Measurements from ENCODE around the gene FBN2. TPM values are rescaled to one million over a fixed set of nuclear protein-coding genes. Genes with fewer than 3 reads are reported as not detected.
A peak's percentile ranks its signal among the peaks of the same experiment; 100 is the strongest.

The FBN2 gene
- total RNA-seq, 2 donors from 2014 or later = not detected

- Mint-ChIP-seq H3K4me1 (ENCODE audit: low read depth in 2 of 2) (no peaks in the 10 kb centered on the region), H3K9me3 (no peaks in the 10 kb centered on the region), H3K27ac (no peak overlapping the region), H3K27me3 (peaks cover 9 to 29% of the 10 kb centered on the region in 2 donors), H3K36me3 (no peaks in the 10 kb centered on the region), H3K4me3 (no peak overlapping the region)
- no peak for DNase-seq (ENCODE audit: low spot score)
- ATAC-seq = no peak
Observed at GRCh38 chr5:128237000-128237399, 301.0 kb downstream of the FBN2 start.

GRCh38 chr5:128236334-128236733 is 301.7 kb downstream of the FBN2 start:
- Mint-ChIP-seq H3K9me3 (peaks cover 5% of the 10 kb centered on the region), H3K27ac (no peak overlapping the region), H3K4me3 (no peak overlapping the region), H3K36me3 (no peaks in the 10 kb centered on the region), H3K4me1 (ENCODE audit: low read depth in 2 of 2) (no peaks in the 10 kb centered on the region), H3K27me3 (peaks cover 9 to 34% of the 10 kb centered on the region in 2 donors)
- no peak for DNase-seq (ENCODE audit: low spot score)
- ATAC-seq = no peak

- no peak overlapping the region for H3K4me3 Mint-ChIP-seq
- no peaks in the 10 kb centered on the region for H3K36me3 Mint-ChIP-seq
- no peak overlapping the region for H3K27ac Mint-ChIP-seq
- no peak for DNase-seq (ENCODE audit: low spot score)
- H3K27me3 Mint-ChIP-seq = peaks cover 9 to 33% of the 10 kb centered on the region in 2 donors
- peaks cover 5% of the 10 kb centered on the region for H3K9me3 Mint-ChIP-seq
- no peak for ATAC-seq
- no peaks in the 10 kb centered on the region for H3K4me1 Mint-ChIP-seq (ENCODE audit: low read depth in 2 of 2)
Observed at GRCh38 chr5:128234928-128235641, 303.0 kb downstream of the FBN2 start.

- no peak for DNase-seq (ENCODE audit: low spot score)
- H3K27ac Mint-ChIP-seq = no peak overlapping the region
Observed at GRCh38 chr5:128228521-128228920, 309.5 kb downstream of the FBN2 start.

GRCh38 chr5:128228008-128228407 is 310.0 kb downstream of the FBN2 start:
- no peak overlapping the region for H3K4me3 Mint-ChIP-seq
- H3K36me3 Mint-ChIP-seq = no peaks in the 10 kb centered on the region
- H3K9me3 Mint-ChIP-seq = peaks cover 5% of the 10 kb centered on the region
- H3K4me1 Mint-ChIP-seq (ENCODE audit: low read depth in 2 of 2) = no peaks in the 10 kb centered on the region
- no peak overlapping the region for H3K27ac Mint-ChIP-seq
- ATAC-seq = peak; percentile 53 to 72
- peaks cover 0 to 18% of the 10 kb centered on the region in 2 donors for H3K27me3 Mint-ChIP-seq
- DNase-seq (ENCODE audit: low spot score) = no peak

More at GRCh38 chr5:128228521-128228920, 309.5 kb downstream of the FBN2 start:
- no peak overlapping the region for H3K4me3 Mint-ChIP-seq
- H3K27me3 Mint-ChIP-seq = peaks cover 0 to 13% of the 10 kb centered on the region in 2 donors
- H3K4me1 Mint-ChIP-seq (ENCODE audit: low read depth in 2 of 2) = no peaks in the 10 kb centered on the region
- no peak for ATAC-seq
- no peaks in the 10 kb centered on the region for H3K36me3 Mint-ChIP-seq
- H3K9me3 Mint-ChIP-seq = peaks cover 5% of the 10 kb centered on the region

GRCh38 chr5:128225245-128226030 is 312.6 kb downstream of the FBN2 start:
- peaks cover 2 to 13% of the 10 kb centered on the region in 2 donors for H3K27me3 Mint-ChIP-seq
- no peaks in the 10 kb centered on the region for H3K4me1 Mint-ChIP-seq (ENCODE audit: low read depth in 2 of 2)
- H3K36me3 Mint-ChIP-seq = no peaks in the 10 kb centered on the region
- H3K27ac Mint-ChIP-seq = no peak overlapping the region
- no peaks in the 10 kb centered on the region for H3K9me3 Mint-ChIP-seq
- no peak for DNase-seq (ENCODE audit: low spot score)
- no peak for ATAC-seq
- H3K4me3 Mint-ChIP-seq = no peak overlapping the region

- H3K27me3 Mint-ChIP-seq = peaks cover 2 to 13% of the 10 kb centered on the region in 2 donors
- no peaks in the 10 kb centered on the region for H3K9me3 Mint-ChIP-seq
- no peaks in the 10 kb centered on the region for H3K36me3 Mint-ChIP-seq
- DNase-seq (ENCODE audit: low spot score) = no peak
- H3K4me3 Mint-ChIP-seq = no peak overlapping the region
- H3K4me1 Mint-ChIP-seq (ENCODE audit: low read depth in 2 of 2) = no peaks in the 10 kb centered on the region
- no peak for ATAC-seq
- H3K27ac Mint-ChIP-seq = no peak overlapping the region
Observed at GRCh38 chr5:128224336-128224735, 313.7 kb downstream of the FBN2 start.

- no peaks in the 10 kb centered on the region for H3K4me1 Mint-ChIP-seq (ENCODE audit: low read depth in 2 of 2)
- no peak overlapping the region for H3K27ac Mint-ChIP-seq
- no peaks in the 10 kb centered on the region for H3K36me3 Mint-ChIP-seq
- no peak for ATAC-seq
- no peaks in the 10 kb centered on the region for H3K9me3 Mint-ChIP-seq
- peaks cover 8 to 13% of the 10 kb centered on the region in 2 donors for H3K27me3 Mint-ChIP-seq
- no peak for DNase-seq (ENCODE audit: low spot score)
- no peak overlapping the region for H3K4me3 Mint-ChIP-seq
Observed at GRCh38 chr5:128220841-128221240, 317.2 kb downstream of the FBN2 start.

GRCh38 chr5:128216860-128217531 is 321.0 kb downstream of the FBN2 start:
- no peak for DNase-seq (ENCODE audit: low spot score)
- Mint-ChIP-seq H3K27me3 (peaks cover 9 to 11% of the 10 kb centered on the region in 2 donors), H3K4me3 (no peak overlapping the region), H3K36me3 (no peaks in the 10 kb centered on the region), H3K27ac (no peak overlapping the region), H3K4me1 (ENCODE audit: low read depth in 2 of 2) (peaks cover 0 to 5% of the 10 kb centered on the region in 2 donors), H3K9me3 (no peaks in the 10 kb centered on the region)
- peak; percentile 17 to 31 for ATAC-seq

GRCh38 chr5:128216285-128216684 is 321.8 kb downstream of the FBN2 start:
- H3K9me3 Mint-ChIP-seq = no peaks in the 10 kb centered on the region
- no peak for DNase-seq (ENCODE audit: low spot score)
- no peaks in the 10 kb centered on the region for H3K36me3 Mint-ChIP-seq
- H3K27ac Mint-ChIP-seq = no peak overlapping the region
- H3K27me3 Mint-ChIP-seq = peaks cover 9 to 11% of the 10 kb centered on the region in 2 donors
- H3K4me3 Mint-ChIP-seq = no peak overlapping the region
- peaks cover 0 to 5% of the 10 kb centered on the region in 2 donors for H3K4me1 Mint-ChIP-seq (ENCODE audit: low read depth in 2 of 2)
- ATAC-seq = peak in 1 of 2 donors; percentile 12

GRCh38 chr5:128213833-128214232 is 324.2 kb downstream of the FBN2 start:
- no peak overlapping the region for H3K27ac Mint-ChIP-seq
- H3K4me1 Mint-ChIP-seq (ENCODE audit: low read depth in 2 of 2) = peaks cover 0 to 5% of the 10 kb centered on the region in 2 donors
- H3K9me3 Mint-ChIP-seq = no peaks in the 10 kb centered on the region
- no peaks in the 10 kb centered on the region for H3K36me3 Mint-ChIP-seq
- ATAC-seq = no peak
- no peak overlapping the region for H3K4me3 Mint-ChIP-seq
- no peak for DNase-seq (ENCODE audit: low spot score)
- H3K27me3 Mint-ChIP-seq = peaks cover 13 to 14% of the 10 kb centered on the region in 2 donors

- DNase-seq (ENCODE audit: low spot score) (no peak), ATAC-seq (no peak)
- Mint-ChIP-seq H3K9me3 (no peaks in the 10 kb centered on the region), H3K27ac (no peak overlapping the region), H3K27me3 (peaks cover 15 to 16% of the 10 kb centered on the region in 2 donors), H3K4me1 (ENCODE audit: low read depth in 2 of 2) (peaks cover 0 to 5% of the 10 kb centered on the region in 2 donors), H3K4me3 (no peak overlapping the region), H3K36me3 (no peaks in the 10 kb centered on the region)
Observed at GRCh38 chr5:128213340-128213739, 324.7 kb downstream of the FBN2 start.

GRCh38 chr5:128212191-128212806 is 325.7 kb downstream of the FBN2 start:
- Mint-ChIP-seq H3K36me3 (no peaks in the 10 kb centered on the region), H3K9me3 (no peaks in the 10 kb centered on the region), H3K27me3 (peaks cover 13 to 15% of the 10 kb centered on the region in 2 donors), H3K4me1 (ENCODE audit: low read depth in 2 of 2) (peaks cover 0 to 5% of the 10 kb centered on the region in 2 donors), H3K27ac (no peak overlapping the region), H3K4me3 (no peak overlapping the region)
- DNase-seq (ENCODE audit: low spot score) = no peak
- ATAC-seq = no peak
